ENCODE results near the gene RXRA.

RXRA gene

DNA sequence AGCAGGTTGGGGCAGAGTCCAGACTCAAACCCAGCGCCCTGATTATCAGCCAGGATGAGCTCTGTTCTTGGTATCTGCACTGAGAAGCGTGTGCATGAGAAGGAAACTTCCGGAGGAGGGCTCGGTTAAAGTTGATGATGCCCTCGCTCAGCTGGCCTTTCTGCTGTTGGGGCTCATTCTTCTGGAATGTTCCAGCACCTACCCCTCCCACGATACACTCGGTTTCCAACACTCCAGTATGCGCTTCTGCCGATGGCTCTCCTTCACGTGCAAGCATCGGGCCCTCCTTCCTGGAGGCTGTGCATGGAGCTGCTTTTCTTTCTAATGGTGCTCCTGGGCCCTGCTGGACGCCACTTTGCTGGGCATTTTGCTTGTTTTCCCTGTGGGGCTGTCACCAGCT is 134.0 kb downstream of the RXRA start:
- Histone ChIP-seq H3K23ac (ENCODE audit: low read length) (no peak overlapping the region), H3K4me2 (ENCODE audit: low read length) (no peak overlapping the region), H3K14ac (ENCODE audit: low read length) (no peak overlapping the region), H3K36me3 (ENCODE audit: control insufficient read depth in 1 of 2, insufficient read depth in 2 of 2, low read length in 2 of 2) (no peaks in the 10 kb centered on the region), H3K27ac (ENCODE audit: low read depth, low read length) (no peak overlapping the region), H4K8ac (ENCODE audit: low read depth, low read length) (no peak overlapping the region), H3K79me1 (ENCODE audit: low read length) (peaks cover 38% of the 10 kb centered on the region), H3K4me1 (ENCODE audit: control insufficient read depth in 1 of 2, insufficient read depth in 2 of 2, low read length in 2 of 2) (peaks cover 35 to 38% of the 10 kb centered on the region in 2 experiments), H3K4me3 (ENCODE audit: low read depth, low read length) (no peak overlapping the region), H2BK5ac (ENCODE audit: low read depth, low read length, poor library complexity) (no peak overlapping the region), H3K9me3 (ENCODE audit: insufficient read depth, low read depth, low read length) (peaks cover 11% of the 10 kb centered on the region), H2AK5ac (ENCODE audit: low read length) (no peak overlapping the region), H3K79me2 (ENCODE audit: control insufficient read depth, insufficient read depth, low read length, poor library complexity) (peaks cover 13% of the 10 kb centered on the region), H3K4ac (ENCODE audit: low read depth, low read length) (no peak overlapping the region), H2BK12ac (ENCODE audit: low read length) (no peak overlapping the region), H3K9ac (ENCODE audit: low read length) (no peak overlapping the region), H3K18ac (ENCODE audit: low read length) (no peak overlapping the region), H4K12ac (ENCODE audit: low read depth, low read length) (no peak overlapping the region), H3K27me3 (ENCODE audit: insufficient read depth, low read length) (no peaks in the 10 kb centered on the region), H2AFZ (ENCODE audit: insufficient read depth, low read length, poor library complexity) (no peak overlapping the region), H4K91ac (ENCODE audit: low read depth, low read length) (no peak overlapping the region), H2BK120ac (ENCODE audit: insufficient read depth, low read length, poor library complexity) (no peak overlapping the region)
- no CpG with 5 or more reads among the region's 12 CpGs for WGBS (ENCODE audit: extremely low coverage, insufficient coverage, insufficient read length)
- no peak for DNase-seq

DNA sequence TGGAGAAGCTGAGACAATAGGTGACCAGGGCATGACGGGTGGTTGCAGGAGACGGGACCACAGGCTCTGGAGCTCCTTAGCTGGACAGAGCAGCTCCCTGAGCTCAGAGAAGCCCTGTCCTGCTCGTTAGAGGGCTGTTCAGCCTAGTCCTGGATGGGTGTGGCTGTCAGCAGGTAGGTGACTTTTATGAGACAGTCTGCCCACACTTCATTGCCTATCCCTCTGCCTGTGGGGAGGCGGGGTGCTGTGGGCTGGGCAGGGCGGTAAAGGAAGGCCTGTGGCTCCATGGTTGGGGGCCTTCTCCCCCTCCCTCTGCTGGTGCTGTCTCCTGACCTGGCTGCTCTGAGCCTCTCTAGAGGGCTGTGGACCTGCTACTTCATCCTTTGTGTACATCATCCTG is 134.6 kb downstream of the RXRA start:
- H3K79me1 ChIP-seq (ENCODE audit: low read length) = peaks cover 31% of the 10 kb centered on the region
- no peak for DNase-seq
- H3K36me3 ChIP-seq (ENCODE audit: control insufficient read depth in 1 of 2, insufficient read depth in 2 of 2, low read length in 2 of 2) = no peaks in the 10 kb centered on the region
- peaks cover 11% of the 10 kb centered on the region for H3K9me3 ChIP-seq (ENCODE audit: insufficient read depth, low read depth, low read length)
- no peak overlapping the region for H3K14ac ChIP-seq (ENCODE audit: low read length)
- no peak overlapping the region for H3K4me3 ChIP-seq (ENCODE audit: low read depth, low read length)
- no peak overlapping the region for H3K27ac ChIP-seq (ENCODE audit: low read depth, low read length)
- no peak overlapping the region for H2AK5ac ChIP-seq (ENCODE audit: low read length)
- H3K27me3 ChIP-seq (ENCODE audit: insufficient read depth, low read length) = no peaks in the 10 kb centered on the region
- H3K79me2 ChIP-seq (ENCODE audit: control insufficient read depth, insufficient read depth, low read length, poor library complexity) = peaks cover 9% of the 10 kb centered on the region
- H4K91ac ChIP-seq (ENCODE audit: low read depth, low read length) = no peak overlapping the region
- H3K9ac ChIP-seq (ENCODE audit: low read length) = no peak overlapping the region
- no peak overlapping the region for H3K4ac ChIP-seq (ENCODE audit: low read depth, low read length)
- no peak overlapping the region for H3K4me2 ChIP-seq (ENCODE audit: low read length)
- H2BK12ac ChIP-seq (ENCODE audit: low read length) = no peak overlapping the region
- no peak overlapping the region for H2BK5ac ChIP-seq (ENCODE audit: low read depth, low read length, poor library complexity)
- H3K23ac ChIP-seq (ENCODE audit: low read length) = no peak overlapping the region
- no peak overlapping the region for H2BK120ac ChIP-seq (ENCODE audit: insufficient read depth, low read length, poor library complexity)
- no CpG with 5 or more reads among the region's 5 CpGs for WGBS (ENCODE audit: extremely low coverage, insufficient coverage, insufficient read length)
- H3K4me1 ChIP-seq (ENCODE audit: control insufficient read depth in 1 of 2, insufficient read depth in 2 of 2, low read length in 2 of 2) = peaks cover 28 to 31% of the 10 kb centered on the region in 2 experiments
- H4K12ac ChIP-seq (ENCODE audit: low read depth, low read length) = no peak overlapping the region
- H4K8ac ChIP-seq (ENCODE audit: low read depth, low read length) = no peak overlapping the region
- no peak overlapping the region for H2AFZ ChIP-seq (ENCODE audit: insufficient read depth, low read length, poor library complexity)
- H3K18ac ChIP-seq (ENCODE audit: low read length) = no peak overlapping the region

DNA sequence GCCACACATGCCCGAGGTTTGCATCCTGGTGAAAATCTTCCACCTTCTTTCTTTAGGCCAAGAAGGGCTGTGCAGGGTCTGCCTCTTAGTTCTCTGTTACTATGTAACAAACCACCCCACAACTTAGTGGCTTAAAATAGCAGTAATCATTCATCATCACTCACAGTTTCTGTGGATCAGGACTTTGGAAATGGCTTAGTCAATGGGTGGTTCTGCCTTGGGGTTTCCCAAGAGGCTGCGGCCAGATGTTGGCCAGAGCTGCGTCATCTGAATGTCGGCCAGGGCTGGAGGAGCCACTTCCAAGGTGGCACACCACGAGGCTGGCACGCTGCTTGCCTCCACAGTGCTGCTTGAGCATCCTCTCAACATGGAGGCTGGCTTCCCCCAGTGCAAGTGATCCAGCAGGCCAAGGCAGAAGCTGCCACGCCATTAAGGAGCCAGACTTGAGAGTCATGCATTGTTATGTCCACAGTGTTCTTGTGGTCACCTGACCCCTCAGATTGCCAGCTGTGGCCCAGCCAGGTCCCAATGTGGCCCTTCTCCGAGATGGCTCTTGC is 135.2 kb downstream of the RXRA start:
- no CpG with 5 or more reads among the region's 8 CpGs for WGBS (ENCODE audit: extremely low coverage, insufficient coverage, insufficient read length)

DNA sequence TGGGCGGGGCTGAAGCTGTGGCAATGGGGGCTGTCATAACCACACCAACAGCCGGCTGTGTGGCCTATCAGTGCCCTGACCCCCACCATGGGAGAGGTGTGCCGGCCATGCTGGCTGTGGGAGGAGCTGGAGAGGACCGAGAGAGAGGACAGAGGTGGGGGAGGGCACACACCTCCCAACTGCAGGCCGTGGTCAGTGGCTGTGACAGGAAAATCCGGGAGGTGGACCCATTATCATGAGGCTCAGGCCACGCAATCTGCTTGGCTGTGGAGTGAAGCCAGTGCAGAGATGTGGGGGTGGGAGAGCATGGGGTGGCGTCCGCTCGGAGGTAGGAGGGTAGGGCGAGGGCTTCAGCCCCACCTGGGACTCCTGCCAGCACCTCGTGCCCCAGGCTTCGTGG is 136.1 kb downstream of the RXRA start:
- H2BK120ac ChIP-seq (ENCODE audit: insufficient read depth, low read length, poor library complexity) = no peak overlapping the region
- H3K23ac ChIP-seq (ENCODE audit: low read length) = no peak overlapping the region
- H3K18ac ChIP-seq (ENCODE audit: low read length) = no peak overlapping the region
- peaks cover 5% of the 10 kb centered on the region for H3K79me2 ChIP-seq (ENCODE audit: control insufficient read depth, insufficient read depth, low read length, poor library complexity)
- H3K14ac ChIP-seq (ENCODE audit: low read length) = no peak overlapping the region
- H3K4me1 ChIP-seq (ENCODE audit: control insufficient read depth in 1 of 2, insufficient read depth in 2 of 2, low read length in 2 of 2) = peaks cover 15 to 20% of the 10 kb centered on the region in 2 experiments
- no peaks in the 10 kb centered on the region for H3K36me3 ChIP-seq (ENCODE audit: control insufficient read depth in 1 of 2, insufficient read depth in 2 of 2, low read length in 2 of 2)
- H4K8ac ChIP-seq (ENCODE audit: low read depth, low read length) = no peak overlapping the region
- H2BK5ac ChIP-seq (ENCODE audit: low read depth, low read length, poor library complexity) = no peak overlapping the region
- no peak overlapping the region for H3K4me3 ChIP-seq (ENCODE audit: low read depth, low read length)
- H2AFZ ChIP-seq (ENCODE audit: insufficient read depth, low read length, poor library complexity) = no peak overlapping the region
- H4K12ac ChIP-seq (ENCODE audit: low read depth, low read length) = no peak overlapping the region
- H3K79me1 ChIP-seq (ENCODE audit: low read length) = peaks cover 19% of the 10 kb centered on the region
- no peak overlapping the region for H2BK12ac ChIP-seq (ENCODE audit: low read length)
- H3K27me3 ChIP-seq (ENCODE audit: insufficient read depth, low read length) = no peaks in the 10 kb centered on the region
- H3K4me2 ChIP-seq (ENCODE audit: low read length) = no peak overlapping the region
- no peak overlapping the region for H3K4ac ChIP-seq (ENCODE audit: low read depth, low read length)
- H2AK5ac ChIP-seq (ENCODE audit: low read length) = no peak overlapping the region
- H3K27ac ChIP-seq (ENCODE audit: low read depth, low read length) = no peak overlapping the region
- WGBS (ENCODE audit: extremely low coverage, insufficient coverage, insufficient read length) = no CpG with 5 or more reads among the region's 13 CpGs
- DNase-seq = no peak
- no peak overlapping the region for H3K9ac ChIP-seq (ENCODE audit: low read length)
- H3K9me3 ChIP-seq (ENCODE audit: insufficient read depth, low read depth, low read length) = peaks cover 11% of the 10 kb centered on the region
- no peak overlapping the region for H4K91ac ChIP-seq (ENCODE audit: low read depth, low read length)

More for the DNA sequence above, 135.2 kb downstream of the RXRA start:
- Histone ChIP-seq H3K9ac (ENCODE audit: low read length) (no peak overlapping the region), H3K27ac (ENCODE audit: low read depth, low read length) (no peak overlapping the region), H4K91ac (ENCODE audit: low read depth, low read length) (no peak overlapping the region), H2BK5ac (ENCODE audit: low read depth, low read length, poor library complexity) (no peak overlapping the region), H3K79me1 (ENCODE audit: low read length) (peaks cover 27% of the 10 kb centered on the region), H3K14ac (ENCODE audit: low read length) (no peak overlapping the region), H3K4me2 (ENCODE audit: low read length) (no peak overlapping the region), H2BK120ac (ENCODE audit: insufficient read depth, low read length, poor library complexity) (no peak overlapping the region), H2BK12ac (ENCODE audit: low read length) (no peak overlapping the region), H3K4ac (ENCODE audit: low read depth, low read length) (no peak overlapping the region), H3K36me3 (ENCODE audit: control insufficient read depth in 1 of 2, insufficient read depth in 2 of 2, low read length in 2 of 2) (no peaks in the 10 kb centered on the region), H3K4me3 (ENCODE audit: low read depth, low read length) (no peak overlapping the region), H2AK5ac (ENCODE audit: low read length) (no peak overlapping the region), H4K8ac (ENCODE audit: low read depth, low read length) (no peak overlapping the region), H3K9me3 (ENCODE audit: insufficient read depth, low read depth, low read length) (peaks cover 11% of the 10 kb centered on the region), H3K79me2 (ENCODE audit: control insufficient read depth, insufficient read depth, low read length, poor library complexity) (peaks cover 7% of the 10 kb centered on the region), H3K27me3 (ENCODE audit: insufficient read depth, low read length) (no peaks in the 10 kb centered on the region), H3K23ac (ENCODE audit: low read length) (no peak overlapping the region), H3K4me1 (ENCODE audit: control insufficient read depth in 1 of 2, insufficient read depth in 2 of 2, low read length in 2 of 2) (peaks cover 23 to 28% of the 10 kb centered on the region in 2 experiments), H4K12ac (ENCODE audit: low read depth, low read length) (no peak overlapping the region), H3K18ac (ENCODE audit: low read length) (no peak overlapping the region), H2AFZ (ENCODE audit: insufficient read depth, low read length, poor library complexity) (no peak overlapping the region)
- no peak for DNase-seq

Data from trophoblast cell (in vitro differentiated cells and primary cell).